ENCODE measurements around the gene SBF1.

Gene SBF1

DNA sequence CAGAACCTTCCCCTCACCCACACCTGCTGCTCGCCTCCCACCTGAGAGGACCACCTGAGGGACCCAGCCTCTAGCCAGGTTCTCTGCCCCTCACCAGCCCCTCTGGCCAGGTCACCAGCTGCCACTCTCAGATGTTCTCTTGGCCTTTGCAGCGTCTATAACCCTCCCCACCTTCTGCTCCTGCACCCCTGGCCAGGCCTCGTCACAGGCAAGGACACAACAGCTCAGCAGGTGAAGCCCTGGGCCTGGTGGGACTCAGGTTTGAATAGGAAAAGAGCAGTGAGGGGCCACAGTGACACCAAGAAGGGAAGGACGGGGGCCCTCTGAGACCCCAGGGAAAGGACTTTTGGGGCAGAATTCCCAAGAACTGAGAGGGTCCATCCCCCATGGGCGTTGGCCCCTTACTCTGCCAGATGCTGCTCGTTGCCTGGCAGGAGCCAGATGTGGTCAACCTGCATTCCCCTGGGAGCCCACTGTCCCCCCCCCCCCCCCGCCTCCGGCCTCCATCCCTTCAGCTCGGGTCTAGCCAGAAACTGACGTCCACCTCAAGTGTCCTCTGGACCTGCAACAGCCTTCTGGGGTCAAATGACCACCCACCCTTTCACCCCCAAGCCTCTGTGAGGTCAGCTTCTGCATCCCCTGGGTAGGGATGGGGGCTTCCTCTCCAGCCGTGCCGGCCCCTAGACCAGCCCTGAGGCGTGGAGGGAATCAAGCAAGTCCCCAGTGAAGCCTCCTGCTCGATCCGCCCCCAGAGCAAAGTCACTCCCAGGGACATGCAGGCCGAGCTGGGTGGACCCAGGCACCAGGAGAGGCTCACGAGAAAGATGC is 28.7 kb downstream of the SBF1 start:
- TF ChIP-seq BACH2 (CRISPR knock-in tag; IDR thresholded peaks at IDR 0.05; ENCODE audit: borderline replicate concordance) (no peak), ESRRG (CRISPR knock-in tag; IDR thresholded peaks at IDR 0.05) (no peak), ZNF70 (CRISPR knock-in tag; IDR thresholded peaks at IDR 0.05) (no peak), GLIS3 (CRISPR knock-in tag; IDR thresholded peaks at IDR 0.05) (no peak), RARB (CRISPR knock-in tag; IDR thresholded peaks at IDR 0.05) (no peak), SNAI2 (CRISPR knock-in tag; IDR thresholded peaks at IDR 0.05) (no peak), ZFP30 (CRISPR knock-in tag; IDR thresholded peaks at IDR 0.05) (no peak), ARNTL (CRISPR knock-in tag; IDR thresholded peaks at IDR 0.05; ENCODE audit: borderline replicate concordance, low read depth) (no peak), TCF4 (CRISPR knock-in tag; IDR thresholded peaks at IDR 0.05; ENCODE audit: borderline replicate concordance) (no peak), OSR1 (CRISPR knock-in tag; IDR thresholded peaks at IDR 0.05) (no peak), CSDC2 (CRISPR knock-in tag; IDR thresholded peaks at IDR 0.05) (no peak)
- ATAC-seq, result no peak

GRCh38 chr22:50445071-50445879 is 29.6 kb downstream of the SBF1 start:
- no peak for ATAC-seq
- no peak for TF ChIP-seq ESRRG (CRISPR knock-in tag; IDR thresholded peaks at IDR 0.05)
- no peak for TF ChIP-seq OSR1 (CRISPR knock-in tag; IDR thresholded peaks at IDR 0.05)
- no peak for TF ChIP-seq TCF4 (CRISPR knock-in tag; IDR thresholded peaks at IDR 0.05; ENCODE audit: borderline replicate concordance)
- no peak for TF ChIP-seq POU6F1 (CRISPR knock-in tag; IDR thresholded peaks at IDR 0.05; ENCODE audit: borderline replicate concordance, low read depth)
- TF ChIP-seq, protein P1, sequence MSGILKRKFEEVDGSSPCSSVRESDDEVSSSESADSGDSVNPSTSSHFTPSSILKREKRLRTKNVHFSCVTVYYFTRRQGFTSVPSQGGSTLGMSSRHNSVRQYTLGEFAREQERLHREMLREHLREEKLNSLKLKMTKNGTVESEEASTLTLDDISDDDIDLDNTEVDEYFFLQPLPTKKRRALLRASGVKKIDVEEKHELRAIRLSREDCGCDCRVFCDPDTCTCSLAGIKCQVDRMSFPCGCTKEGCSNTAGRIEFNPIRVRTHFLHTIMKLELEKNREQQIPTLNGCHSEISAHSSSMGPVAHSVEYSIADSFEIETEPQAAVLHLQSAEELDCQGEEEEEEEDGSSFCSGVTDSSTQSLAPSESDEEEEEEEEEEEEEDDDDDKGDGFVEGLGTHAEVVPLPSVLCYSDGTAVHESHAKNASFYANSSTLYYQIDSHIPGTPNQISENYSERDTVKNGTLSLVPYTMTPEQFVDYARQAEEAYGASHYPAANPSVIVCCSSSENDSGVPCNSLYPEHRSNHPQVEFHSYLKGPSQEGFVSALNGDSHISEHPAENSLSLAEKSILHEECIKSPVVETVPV (CRISPR knock-in tag; IDR thresholded peaks at IDR 0.05), result no peak
- no peak for TF ChIP-seq CSDC2 (CRISPR knock-in tag; IDR thresholded peaks at IDR 0.05)
- no peak for TF ChIP-seq ARNTL (CRISPR knock-in tag; IDR thresholded peaks at IDR 0.05; ENCODE audit: borderline replicate concordance, low read depth)
- no peak for TF ChIP-seq RARB (CRISPR knock-in tag; IDR thresholded peaks at IDR 0.05)

GRCh38 chr22:50444663-50445062 is 30.2 kb downstream of the SBF1 start:
- peak; percentile 33 for ATAC-seq
- no peak for TF ChIP-seq ZFP30 (CRISPR knock-in tag; IDR thresholded peaks at IDR 0.05)
- no peak for TF ChIP-seq TOX (CRISPR knock-in tag; IDR thresholded peaks at IDR 0.05; ENCODE audit: borderline replicate concordance)
- TF ChIP-seq ISL1 (CRISPR knock-in tag; IDR thresholded peaks at IDR 0.05), result no peak
- TF ChIP-seq BACH2 (CRISPR knock-in tag; IDR thresholded peaks at IDR 0.05; ENCODE audit: borderline replicate concordance), result no peak
- TF ChIP-seq SNAI2 (CRISPR knock-in tag; IDR thresholded peaks at IDR 0.05), result no peak

GRCh38 chr22:50443801-50444625 is 30.8 kb downstream of the SBF1 start:
- peak; percentile 3 for ATAC-seq
- TF ChIP-seq BACH2 (CRISPR knock-in tag; IDR thresholded peaks at IDR 0.05; ENCODE audit: borderline replicate concordance) (no peak), ZNF70 (CRISPR knock-in tag; IDR thresholded peaks at IDR 0.05) (no peak), POU6F1 (CRISPR knock-in tag; IDR thresholded peaks at IDR 0.05; ENCODE audit: borderline replicate concordance, low read depth) (no peak), ZNF565 (CRISPR knock-in tag; conservative IDR thresholded peaks at IDR 0.05; ENCODE audit: low read depth) (no peak), ZC3H10 (CRISPR knock-in tag; IDR thresholded peaks at IDR 0.05) (no peak), CSDC2 (CRISPR knock-in tag; IDR thresholded peaks at IDR 0.05) (no peak), ESRRG (CRISPR knock-in tag; IDR thresholded peaks at IDR 0.05) (no peak), GLIS3 (CRISPR knock-in tag; IDR thresholded peaks at IDR 0.05) (no peak), ARNTL (CRISPR knock-in tag; IDR thresholded peaks at IDR 0.05; ENCODE audit: borderline replicate concordance, low read depth) (no peak), RARB (CRISPR knock-in tag; IDR thresholded peaks at IDR 0.05) (no peak), PPARA (CRISPR knock-in tag; IDR thresholded peaks at IDR 0.05; ENCODE audit: borderline replicate concordance) (no peak), ZFP3 (CRISPR knock-in tag; IDR thresholded peaks at IDR 0.05) (no peak)
- TF ChIP-seq, protein P1 (CRISPR knock-in tag; IDR thresholded peaks at IDR 0.05), result no peak
- TF ChIP-seq, protein P2, sequence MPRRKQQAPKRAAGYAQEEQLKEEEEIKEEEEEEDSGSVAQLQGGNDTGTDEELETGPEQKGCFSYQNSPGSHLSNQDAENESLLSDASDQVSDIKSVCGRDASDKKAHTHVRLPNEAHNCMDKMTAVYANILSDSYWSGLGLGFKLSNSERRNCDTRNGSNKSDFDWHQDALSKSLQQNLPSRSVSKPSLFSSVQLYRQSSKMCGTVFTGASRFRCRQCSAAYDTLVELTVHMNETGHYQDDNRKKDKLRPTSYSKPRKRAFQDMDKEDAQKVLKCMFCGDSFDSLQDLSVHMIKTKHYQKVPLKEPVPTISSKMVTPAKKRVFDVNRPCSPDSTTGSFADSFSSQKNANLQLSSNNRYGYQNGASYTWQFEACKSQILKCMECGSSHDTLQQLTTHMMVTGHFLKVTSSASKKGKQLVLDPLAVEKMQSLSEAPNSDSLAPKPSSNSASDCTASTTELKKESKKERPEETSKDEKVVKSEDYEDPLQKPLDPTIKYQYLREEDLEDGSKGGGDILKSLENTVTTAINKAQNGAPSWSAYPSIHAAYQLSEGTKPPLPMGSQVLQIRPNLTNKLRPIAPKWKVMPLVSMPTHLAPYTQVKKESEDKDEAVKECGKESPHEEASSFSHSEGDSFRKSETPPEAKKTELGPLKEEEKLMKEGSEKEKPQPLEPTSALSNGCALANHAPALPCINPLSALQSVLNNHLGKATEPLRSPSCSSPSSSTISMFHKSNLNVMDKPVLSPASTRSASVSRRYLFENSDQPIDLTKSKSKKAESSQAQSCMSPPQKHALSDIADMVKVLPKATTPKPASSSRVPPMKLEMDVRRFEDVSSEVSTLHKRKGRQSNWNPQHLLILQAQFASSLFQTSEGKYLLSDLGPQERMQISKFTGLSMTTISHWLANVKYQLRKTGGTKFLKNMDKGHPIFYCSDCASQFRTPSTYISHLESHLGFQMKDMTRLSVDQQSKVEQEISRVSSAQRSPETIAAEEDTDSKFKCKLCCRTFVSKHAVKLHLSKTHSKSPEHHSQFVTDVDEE (CRISPR knock-in tag; IDR thresholded peaks at IDR 0.05), result no peak

Measured in SK-N-SH treated with all-trans-retinoic acid at 6 μM for 48 hours (cell line).